ENCODE results near the gene GK. TPM values are rescaled to one million over a fixed set of nuclear protein-coding genes. Genes with fewer than 3 reads are reported as not detected.

Gene GK
- total and polyA plus RNA-seq, 2 of the 8 experiments (the other 6 are each of a cell fraction or from before 2014, with no cell fraction given), result 2.9 to 11.2 TPM

GRCh38 chrX:30613721-30614120 is 39.5 kb upstream of the GK start:
- Histone ChIP-seq H2BK5ac (ENCODE audit: low read depth, low read length) (no peak overlapping the region), H4K8ac (ENCODE audit: extremely low read depth, insufficient read depth, low read length) (no peak overlapping the region), H3K36me3 (ENCODE audit: control insufficient read depth in 2 of 4, insufficient read depth in 4 of 4, low read length in 3 of 4) (no peaks in the 10 kb centered on the region), H2BK20ac (ENCODE audit: low read length) (no peak overlapping the region), H4K20me1 (replicated peaks in 1 of 2; ENCODE audit: control insufficient read depth in 1 of 2, insufficient read depth in 2 of 2, low read length in 2 of 2) (no peaks in the 10 kb centered on the region), H3K4me3 (ENCODE audit: extremely low read depth in 1 of 4, insufficient read depth in 2 of 4, low read depth in 3 of 4, low read length in 4 of 4) (no peak overlapping the region), H3K9ac (replicated peaks in 1 of 4; ENCODE audit: extremely low read depth in 1 of 4, low read depth in 3 of 4, low read length in 3 of 4) (no peak overlapping the region), H3K18ac (ENCODE audit: extremely low read depth, low read length) (no peak overlapping the region), H2AK5ac (ENCODE audit: low read depth, low read length) (no peak overlapping the region), H3K79me2 (ENCODE audit: control insufficient read depth in 1 of 2, insufficient read depth in 2 of 2, low read length in 2 of 2) (no peaks in the 10 kb centered on the region), H3K9me3 (ENCODE audit: insufficient read depth in 2 of 2, low read depth in 1 of 2, low read length in 1 of 2) (no peaks in the 10 kb centered on the region), H4K91ac (replicated peaks; ENCODE audit: insufficient read length, low read length) (no peak overlapping the region), H3K27me3 (replicated peaks in 1 of 4; ENCODE audit: control insufficient read depth in 3 of 4, extremely low read depth in 1 of 4, insufficient read depth in 3 of 4, low read length in 3 of 4) (no peaks in the 10 kb centered on the region), H3K4ac (replicated peaks; ENCODE audit: insufficient read length, low read depth, low read length) (no peak overlapping the region), H3K14ac (ENCODE audit: insufficient read length) (no peak overlapping the region), H3K4me2 (ENCODE audit: insufficient read depth in 1 of 2, low read depth in 2 of 2, low read length in 2 of 2) (no peak overlapping the region), H2BK15ac (ENCODE audit: low read length) (no peak overlapping the region), H3K56ac (replicated peaks; ENCODE audit: insufficient read length, low read depth, low read length) (no peak overlapping the region), H2AFZ (ENCODE audit: low read length) (no peak overlapping the region), H4K5ac (ENCODE audit: insufficient read length, low read depth, low read length) (no peak overlapping the region), H3K79me1 (ENCODE audit: low read depth, low read length) (no peaks in the 10 kb centered on the region), H3K27ac (ENCODE audit: low read depth, low read length) (no peak overlapping the region), H3K23me2 (ENCODE audit: low read depth, low read length) (no peaks in the 10 kb centered on the region), H2BK12ac (ENCODE audit: low read depth, low read length) (no peak overlapping the region), H2BK120ac (replicated peaks; ENCODE audit: low read depth, low read length) (no peak overlapping the region), H3K23ac (ENCODE audit: insufficient read length) (no peak overlapping the region), H3K4me1 (replicated peaks in 1 of 4; ENCODE audit: control insufficient read depth in 3 of 4, insufficient read depth in 4 of 4, low read length in 3 of 4) (no peaks in the 10 kb centered on the region)
- ChIA-PET POLR2A (ENCODE audit: partially characterized antibody) (no interaction called here), CTCF (ENCODE audit: partially characterized antibody) (interaction anchor here (1.8 kb wide), 1 partner anchor 22 kb away, joined by 4 read pairs; no protein-coding TSS in a partner anchor)
- WGBS, 2 experiments (ENCODE audit: extremely low coverage in 1 of 2, insufficient coverage in 1 of 2, insufficient read length in 1 of 2, insufficient replicate concordance in 2 of 2, low coverage in 1 of 2, low lambda C conversion rate in 2 of 2, missing lambda C conversion rate in 1 of 2), result 88% methylated on average over 5 of the region's 5 CpGs; no CpG with 5 or more reads in 1 of the 2 experiments
- no peak for DNase-seq (ENCODE audit: low read depth in 1 of 2, low spot score in 2 of 2)
- FAIRE-seq, result no peak
- no peak for TF ChIP-seq GABPA (IDR thresholded peaks at IDR 0.05; ENCODE audit: borderline replicate concordance, insufficient read depth, low read length)
- TF ChIP-seq RBBP5 (IDR thresholded peaks at IDR 0.05; ENCODE audit: borderline replicate concordance, low read depth, low read length), result no peak
- no peak for TF ChIP-seq KDM4A (IDR thresholded peaks at IDR 0.05; ENCODE audit: low read depth, low read length, severe bottlenecking)
- TF ChIP-seq POLR2A (IDR thresholded peaks at IDR 0.05; ENCODE audit: control extremely low read depth in 1 of 2, low read depth in 2 of 2, low read length in 2 of 2), result no peak
- TF ChIP-seq CHD2 (IDR thresholded peaks at IDR 0.05; ENCODE audit: low read length), result no peak
- no peak for TF ChIP-seq CBX8 (IDR thresholded peaks at IDR 0.05; ENCODE audit: borderline replicate concordance, low read depth, low read length)
- no peak for TF ChIP-seq ZNF274 (IDR thresholded peaks at IDR 0.05; ENCODE audit: borderline replicate concordance, extremely low read depth, low read length)
- TF ChIP-seq NANOG (IDR thresholded peaks at IDR 0.05; ENCODE audit: insufficient read depth, low read depth, low read length, poor library complexity, severe bottlenecking), result no peak
- TF ChIP-seq CTBP2 (IDR thresholded peaks at IDR 0.05; ENCODE audit: borderline replicate concordance, insufficient read depth, insufficient read length, low read length), result no peak
- no peak for TF ChIP-seq BACH1 (IDR thresholded peaks at IDR 0.05; ENCODE audit: low read length)
- no peak for TF ChIP-seq NRF1 (IDR thresholded peaks at IDR 0.05; ENCODE audit: low read depth, low read length)
- no peak for TF ChIP-seq RFX5 (IDR thresholded peaks at IDR 0.05; ENCODE audit: borderline replicate concordance, low read depth, low read length)
- TF ChIP-seq PHF8 (conservative IDR thresholded peaks at IDR 0.05; ENCODE audit: low read depth, low read length), result no peak
- TF ChIP-seq GTF2F1 (IDR thresholded peaks at IDR 0.05; ENCODE audit: borderline replicate concordance, low read depth, low read length), result no peak
- no peak for TF ChIP-seq CHD1 (IDR thresholded peaks at IDR 0.05; ENCODE audit: low read depth, low read length)

All from H1 (cell line).